NCI-H524 (cell line): ENCODE results near the gene HOXD13.

Experiments used
- DNase-seq, 2 experiments: peaks; one replicate each; lab custom pipeline; 2025; lab: John Stamatoyannopoulos, UW

HOXD13 gene

GRCh38 chr2:176118601-176119339, 26.2 kb downstream of the HOXD13 start:
- DNase-seq: peak; percentile 40 to 55

GRCh38 chr2:176120364-176121189, 28.1 kb downstream of the HOXD13 start:
- DNase-seq: no peak

DNA sequence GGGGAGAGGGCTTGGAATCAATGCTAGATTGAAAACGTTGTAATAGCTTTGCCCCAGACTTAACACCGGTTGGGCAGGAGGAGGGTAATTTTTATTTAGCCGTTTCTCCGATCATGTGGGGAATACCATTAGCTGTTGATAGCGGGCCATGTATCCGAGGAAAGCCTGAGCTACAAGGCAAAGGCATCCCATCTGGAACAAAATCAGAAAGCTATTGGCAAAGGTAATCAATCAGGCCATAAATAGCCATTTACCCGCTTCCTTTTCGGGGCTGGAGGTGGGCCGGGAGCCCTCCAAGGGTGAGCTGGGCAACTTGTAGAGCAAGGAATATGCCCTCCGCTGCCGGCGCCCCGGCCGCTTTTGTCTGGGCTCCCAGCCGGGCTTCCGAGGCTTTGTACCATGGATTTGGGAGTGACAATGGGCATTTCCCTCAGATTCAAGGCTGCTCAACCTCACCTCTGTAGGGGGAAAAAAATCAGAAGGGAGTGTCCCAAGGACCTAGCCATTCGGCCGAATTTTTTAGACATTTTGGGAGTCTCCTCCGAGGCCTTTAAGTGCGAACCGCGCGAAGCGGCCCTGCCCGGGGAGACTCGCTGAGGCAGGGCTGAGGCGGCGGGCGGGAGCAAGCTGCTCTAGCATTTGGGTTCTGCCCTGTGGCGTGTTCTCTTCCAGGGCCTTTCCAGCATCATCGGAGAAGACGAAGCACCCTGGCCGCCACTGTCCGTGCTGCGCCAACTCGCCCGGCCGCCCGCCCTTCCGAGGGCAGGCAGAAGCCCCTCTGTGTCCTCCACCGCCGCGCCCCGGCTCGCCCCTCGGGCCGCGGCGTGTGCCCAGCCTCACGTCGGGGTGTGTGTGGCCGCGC, 28.9 kb downstream of the HOXD13 start:
- no peak for DNase-seq

GRCh38 chr2:176122052-176122682, 29.6 kb downstream of the HOXD13 start:
- DNase-seq: peak; percentile 54 to 60

- peak in 1 of 2 experiments; percentile 72 for DNase-seq
Measured at GRCh38 chr2:176122683-176123410, 30.3 kb downstream of the HOXD13 start, which contains the start of gene HOXD9. Gene HOXD9, plus strand, starts transcription at chr2:176122719. Its CDS starts 50 bp downstream, at chr2:176122769.

DNA sequence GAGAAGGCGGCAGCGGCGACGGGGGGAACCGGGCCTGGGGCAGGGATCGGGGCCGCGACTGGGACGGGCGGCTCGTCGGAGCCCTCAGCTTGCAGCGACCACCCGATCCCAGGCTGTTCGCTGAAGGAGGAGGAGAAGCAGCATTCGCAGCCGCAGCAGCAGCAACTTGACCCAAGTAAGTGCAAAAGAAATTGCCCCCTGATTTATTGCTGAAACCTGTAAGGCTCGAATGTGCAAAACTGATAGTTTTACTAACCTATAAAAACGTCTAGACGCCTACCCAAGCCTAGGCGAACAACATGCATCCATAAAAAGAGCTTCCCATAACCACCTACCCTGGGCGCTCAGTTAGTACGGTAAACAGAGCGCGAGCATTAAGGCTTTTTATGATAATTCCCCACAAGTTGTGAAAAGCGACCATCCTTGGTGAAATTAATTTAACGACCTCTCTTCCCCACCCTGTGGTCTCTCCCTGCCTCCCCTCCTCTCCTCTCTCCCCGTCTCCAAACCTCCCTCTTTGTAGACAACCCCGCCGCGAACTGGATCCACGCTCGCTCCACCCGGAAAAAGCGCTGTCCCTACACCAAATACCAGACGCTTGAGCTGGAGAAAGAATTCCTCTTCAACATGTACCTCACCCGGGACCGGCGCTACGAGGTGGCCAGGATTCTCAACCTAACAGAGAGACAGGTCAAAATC, 31.0 kb downstream of the HOXD13 start:
- no peak for DNase-seq

GRCh38 chr2:176124110-176124946, 31.8 kb downstream of the HOXD13 start:
- DNase-seq: no peak

GRCh38 chr2:176124947-176125771, 32.6 kb downstream of the HOXD13 start:
- no peak for DNase-seq

DNA sequence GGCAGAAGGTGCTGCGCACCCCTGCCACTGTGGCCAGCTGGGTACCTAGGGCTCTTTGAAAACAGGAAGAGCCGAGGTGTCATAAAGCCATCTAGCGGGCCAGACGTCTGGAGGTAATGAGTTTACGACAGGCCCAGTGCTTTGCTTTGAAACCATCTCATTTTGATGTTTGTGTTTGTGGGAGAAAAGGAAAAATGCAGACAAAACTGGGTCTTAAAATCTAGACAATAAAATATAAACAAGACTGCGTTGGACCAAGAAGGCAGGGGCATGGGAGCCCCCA, 33.2 kb downstream of the HOXD13 start:
- DNase-seq: no peak

DNA sequence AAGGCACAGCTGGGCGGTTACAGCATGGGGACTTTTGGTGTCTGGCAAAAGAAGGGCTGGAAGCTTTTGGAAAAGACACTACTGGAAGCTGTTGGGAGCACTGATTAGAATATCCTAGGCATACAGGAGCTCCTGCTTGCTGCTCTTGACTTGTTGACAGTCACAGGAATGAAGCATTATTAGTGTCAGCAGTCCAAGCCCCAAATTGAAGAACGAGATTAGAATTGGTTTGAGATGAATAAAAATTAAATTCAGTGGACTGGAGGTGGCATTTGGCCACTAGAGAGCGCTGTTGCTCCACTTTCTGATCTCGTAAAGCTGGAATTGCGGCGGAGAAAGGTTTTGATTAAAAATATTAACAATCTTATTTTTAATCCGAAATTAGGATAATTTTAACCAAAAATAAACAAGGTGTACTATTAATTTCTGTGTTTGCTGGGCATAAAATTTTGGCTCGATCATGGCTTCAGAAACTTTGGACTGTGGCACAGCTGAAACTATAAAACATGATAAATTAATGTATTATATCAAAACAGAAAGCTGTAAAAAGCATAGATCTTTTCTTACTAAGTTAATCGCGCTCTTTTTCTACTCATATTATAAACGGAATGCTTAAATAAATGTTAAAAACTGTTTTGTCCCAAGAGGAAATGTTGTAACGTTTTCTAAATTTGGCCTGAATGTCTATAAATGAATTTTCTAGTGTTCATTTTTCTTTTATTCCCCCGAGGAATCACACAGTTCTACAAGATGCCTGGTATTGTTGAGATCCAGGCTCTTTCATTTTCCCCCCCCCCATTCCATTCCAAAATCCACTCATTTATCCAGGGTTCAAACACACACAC, 34.6 kb downstream of the HOXD13 start:
- peak in 1 of 2 experiments; percentile 47 for DNase-seq

- no peak for DNase-seq
Measured at GRCh38 chr2:176127774-176128072, 35.2 kb downstream of the HOXD13 start.

DNA sequence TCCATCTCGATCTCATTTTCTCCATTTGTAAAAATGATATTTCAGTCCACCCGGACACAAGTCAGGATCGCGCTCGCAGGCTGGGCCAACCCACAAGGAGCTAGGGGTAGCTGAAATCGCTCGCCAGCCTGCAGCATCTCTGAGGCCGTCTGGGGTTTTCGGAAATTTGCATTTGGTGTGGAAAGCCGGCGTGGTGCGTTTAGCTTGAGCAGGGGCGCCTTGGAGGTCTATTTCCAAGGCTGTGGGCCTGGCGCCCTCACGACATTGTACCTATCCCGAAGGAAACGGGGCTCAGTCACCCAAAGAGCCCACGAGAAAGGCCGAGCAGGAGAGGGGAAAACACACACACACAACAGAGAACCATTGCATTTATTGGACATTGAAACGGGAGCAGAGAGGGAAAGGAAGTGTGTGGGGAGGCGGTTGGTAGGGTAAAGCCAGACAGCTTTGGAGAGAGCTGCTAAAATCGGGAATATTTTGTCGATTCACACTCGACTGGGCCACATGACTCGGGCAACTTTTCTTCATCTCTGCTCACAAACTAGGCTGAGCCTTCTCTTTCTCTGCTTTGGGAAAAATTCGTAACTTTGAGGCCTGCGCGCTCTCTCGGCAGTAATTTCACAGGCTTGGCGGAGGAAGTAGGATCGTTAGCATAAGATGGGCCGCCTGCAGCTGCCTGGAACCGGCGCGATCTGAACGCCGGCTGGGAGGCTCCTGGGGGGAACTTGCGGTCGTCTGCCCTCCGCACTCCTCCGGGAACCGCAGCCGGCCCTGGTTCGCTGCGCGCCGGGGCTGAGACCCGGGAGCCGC, 35.9 kb downstream of the HOXD13 start:
- peak in 1 of 2 experiments; percentile 55 for DNase-seq

- peak; percentile 53 to 82 for DNase-seq
Measured at GRCh38 chr2:176128982-176129796, 36.7 kb downstream of the HOXD13 start, which contains the start of gene HOXD8. Gene HOXD8, plus strand, starts transcription at chr2:176129705. Its CDS starts 662 bp downstream, at chr2:176130367.

DNA sequence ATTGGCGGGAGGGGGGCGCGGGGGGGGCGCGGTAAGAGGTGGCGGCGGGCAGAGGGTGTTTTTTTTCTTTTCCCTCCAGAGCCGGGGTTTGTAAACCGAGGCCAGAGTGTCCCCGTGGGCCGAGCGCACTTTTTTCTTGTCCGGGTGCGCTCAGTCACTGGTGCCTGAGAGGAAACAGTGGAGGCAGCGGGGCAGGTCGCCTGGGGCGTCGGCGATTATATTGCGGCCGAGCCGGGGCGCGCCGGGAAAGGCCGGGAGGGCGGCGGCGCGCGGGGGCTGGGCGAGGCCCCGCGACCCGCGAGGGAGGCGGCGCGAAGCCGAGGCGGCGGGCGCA, 37.3 kb downstream of the HOXD13 start:
- DNase-seq: peak in 1 of 2 experiments; percentile 57

DNA sequence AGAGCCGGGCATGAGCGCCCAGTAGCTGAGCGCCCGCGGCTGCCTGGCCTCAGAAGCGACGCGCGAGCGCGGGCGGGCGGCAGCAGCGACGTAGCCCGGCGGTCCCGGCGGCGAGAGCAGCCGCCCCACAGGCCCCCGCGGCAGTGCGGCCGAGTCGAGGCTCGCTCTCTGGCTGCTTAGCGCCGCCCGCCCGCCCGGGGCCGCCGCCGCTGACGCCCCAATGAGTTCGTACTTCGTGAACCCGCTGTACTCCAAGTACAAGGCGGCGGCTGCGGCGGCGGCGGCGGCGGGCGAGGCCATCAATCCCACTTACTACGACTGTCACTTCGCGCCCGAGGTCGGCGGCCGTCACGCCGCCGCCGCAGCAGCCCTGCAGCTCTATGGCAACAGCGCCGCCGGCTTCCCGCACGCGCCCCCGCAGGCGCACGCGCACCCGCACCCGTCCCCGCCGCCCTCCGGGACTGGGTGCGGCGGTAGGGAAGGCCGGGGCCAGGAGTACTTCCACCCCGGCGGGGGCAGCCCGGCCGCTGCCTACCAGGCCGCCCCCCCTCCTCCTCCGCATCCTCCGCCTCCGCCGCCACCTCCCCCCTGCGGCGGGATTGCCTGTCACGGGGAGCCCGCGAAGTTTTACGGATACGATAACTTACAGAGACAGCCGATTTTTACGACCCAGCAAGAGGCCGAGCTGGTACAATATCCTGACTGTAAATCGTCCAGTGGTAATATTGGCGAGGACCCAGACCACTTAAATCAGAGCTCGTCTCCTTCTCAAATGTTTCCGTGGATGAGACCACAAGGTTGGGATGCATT, 37.8 kb downstream of the HOXD13 start:
- peak in 1 of 2 experiments; percentile 59 for DNase-seq
